B cell (primary cell): ENCODE measurements around the gene LRRC37A3. TPM values are rescaled to one million over a fixed set of nuclear protein-coding genes. Genes with fewer than 3 reads are reported as not detected.
A peak's percentile ranks its signal among the peaks of the same experiment; 100 is the strongest.
"Not testable (repeated sequence)": the region's sequence is repeated elsewhere in the genome, so short reads cannot be mapped to it uniquely, and the experiment has no call there.

ENCODE experiments used
- ATAC-seq: fragments of 200-7000 bp; cut with Tn5 transposase; one replicate; pipeline ENCODE4 v1.10.0; 2021; ENCODE audit warnings: low read depth, mild to moderate bottlenecking, moderate number of reproducible peaks, moderate library complexity
- CTCF ChIA-PET: fragments of 350-600 bp; sonication (Branson Sonifier 250); formaldehyde crosslinking; loops from one replicate; lab custom pipeline; 2021; ENCODE audit warnings: antibody characterized with exemption, inconsistent platforms; lab: Charles Lee
- POLR2A ChIA-PET: fragments of 350-600 bp; sonication (Branson Sonifier 250); formaldehyde crosslinking; loops from one replicate; lab custom pipeline; 2021; ENCODE audit warnings: antibody characterized with exemption; lab: Charles Lee
- DNase-seq: peaks from one replicate; pipeline ENCODE4 v3.0.0; 2013
- H2AFZ ChIP-seq: 2 replicates; pipeline ENCODE4 v1.6.1; 2012; ENCODE audit warnings: mild to moderate bottlenecking, low read depth, low read length; ENCODE audit not compliant: insufficient read depth, poor library complexity, severe bottlenecking
- H3K27ac ChIP-seq, 2 donors: 1 replicate in 1 of 2; 2 replicates in 1 of 2; pipeline ENCODE4 v1.5.1; 2012 to 2013; ENCODE audit warnings: low read length in 2 of 2, mild to moderate bottlenecking in 2 of 2, moderate library complexity in 1 of 2
- H3K27me3 ChIP-seq, 4 experiments: fragments of 200-600 bp in 1 of 4; sonication (generic) in 1 of 4; replicated peaks in 1 of 4; 1 replicate in 2 of 4; 2 replicates in 2 of 4; pipeline versions ENCODE4 v1.6.1 to v1.7.0; 2013 to 2016; ENCODE audit warnings: low read length in 3 of 4, mild to moderate bottlenecking in 2 of 4, mixed read lengths in 1 of 4, moderate library complexity in 1 of 4; ENCODE audit not compliant: insufficient read depth in 4 of 4, control insufficient read depth in 3 of 4; ENCODE audit errors: control extremely low read depth in 1 of 4
- H3K36me3 ChIP-seq, 2 experiments: replicated peaks in 1 of 2; 1 replicate in 1 of 2; 2 replicates in 1 of 2; pipeline versions ENCODE4 v1.6.1 to v1.7.1; 2013; ENCODE audit warnings: low read length in 1 of 2; ENCODE audit not compliant: insufficient read depth in 2 of 2, control insufficient read depth in 1 of 2; ENCODE audit errors: control extremely low read depth in 1 of 2, extremely low read depth in 1 of 2
- H3K4me1 ChIP-seq, 2 donors: fragments of 200-600 bp in 1 of 2; sonication (generic) in 1 of 2; 1 replicate in 1 of 2; 2 replicates in 1 of 2; pipeline versions ENCODE4 v1.5.1 to v1.6.1; 2013 to 2017; ENCODE audit warnings: low read length in 2 of 2; ENCODE audit not compliant: control insufficient read depth in 2 of 2, insufficient read depth in 2 of 2
- H3K4me2 ChIP-seq: replicated peaks from 2 replicates; pipeline ENCODE3; 2012; ENCODE audit warnings: mild to moderate bottlenecking, low read depth, low read length; ENCODE audit not compliant: poor library complexity, severe bottlenecking
- H3K4me3 ChIP-seq, 5 experiments: fragments of 200-600 bp in 1 of 5; sonication (generic) in 1 of 5; 1 replicate in 3 of 5; 2 replicates in 2 of 5; pipeline versions ENCODE4 v1.5.1 to v1.7.0; 2011 to 2016; ENCODE audit warnings: low read length in 4 of 5, mild to moderate bottlenecking in 4 of 5, low read depth in 2 of 5, control low read depth in 1 of 5, moderate library complexity in 1 of 5; ENCODE audit not compliant: insufficient read depth in 1 of 5; ENCODE audit errors: control extremely low read depth in 1 of 5, extremely low read depth in 1 of 5
- H3K79me2 ChIP-seq: fragments of 200-600 bp; sonication (generic); one replicate; pipeline ENCODE4 v1.6.0; 2016; ENCODE audit warnings: low read length; ENCODE audit not compliant: control insufficient read depth, insufficient read depth
- H3K9ac ChIP-seq: fragments of 200-600 bp; sonication (generic); 2 replicates; pipeline ENCODE4 v1.6.1; 2017; ENCODE audit warnings: mild to moderate bottlenecking, low read length, moderate library complexity
- H3K9me3 ChIP-seq, 3 donors: one replicate each; pipeline versions ENCODE4 v1.6.1 to v1.7.1; 2013; ENCODE audit warnings: low read length in 2 of 3; ENCODE audit not compliant: control insufficient read depth in 2 of 3, insufficient read depth in 1 of 3; ENCODE audit errors: control extremely low read depth in 1 of 3
- H4K20me1 ChIP-seq: 2 replicates; pipeline ENCODE4 v1.6.0; 2012; ENCODE audit warnings: mild to moderate bottlenecking, low read length; ENCODE audit not compliant: insufficient read depth, control insufficient read depth, poor library complexity, severe bottlenecking
- H3K27ac Mint-ChIP-seq: one replicate; pipeline ENCODE4 v1.8.0; 2021; ENCODE audit warnings: mixed read lengths
- H3K27me3 Mint-ChIP-seq: one replicate; pipeline ENCODE4 v1.8.0; 2021; ENCODE audit warnings: mixed read lengths
- H3K4me1 Mint-ChIP-seq: one replicate; pipeline ENCODE4 v1.8.0; 2021; ENCODE audit warnings: mixed read lengths
- H3K4me3 Mint-ChIP-seq: one replicate; pipeline ENCODE4 v1.8.0; 2021; ENCODE audit warnings: mixed read lengths
- H3K9me3 Mint-ChIP-seq: one replicate; pipeline ENCODE4 v1.8.0; 2022; ENCODE audit warnings: mixed read lengths; ENCODE audit not compliant: insufficient read depth
- EZH2 ChIP-seq: IDR thresholded peaks from 2 replicates; pipeline ENCODE4 v1.6.1; 2012; ENCODE audit warnings: borderline replicate concordance, low read depth, mild to moderate bottlenecking, moderate library complexity, low read length; ENCODE audit not compliant: insufficient read depth, poor library complexity, severe bottlenecking
- WGBS: methylation state at CpG from one replicate; pipeline ENCODE4 v1.1.5; 2013; ENCODE audit warnings: missing lambda C conversion rate; ENCODE audit not compliant: insufficient coverage; 5-methylcytosine and 5-hydroxymethylcytosine counted together
- intact Hi-C: fragments of 100-400 bp; cut with micrococcal nuclease; formaldehyde crosslinking; loops from one replicate; pipeline ENCODE4 v1.10.0; 2022
- polyA plus RNA-seq: library from polyadenylated mRNA; depleted of rRNA; stranded (reverse); fragments of >200 nt; gene quantifications from 2 replicates; pipeline ENCODE4 v1.2.3, GENCODE V29; 2012
- total RNA-seq, 2 donors: library from RNA; stranded (reverse); fragments of 120-200 nt in 1 of 2; gene quantifications; 1 replicate in 1 of 2; 2 replicates in 1 of 2; pipeline versions ENCODE4 v1.2.3 to v1.2.4, GENCODE V29; 2013 to 2022
- TF ChIP-seq, protein P1 (sequence below): fragments of 200-600 bp; IDR thresholded peaks from one replicate; pipeline ENCODE4 v1.8.0; 2022; ENCODE audit warnings: antibody characterized with exemption, mild to moderate bottlenecking

The LRRC37A3 gene
- total and polyA plus RNA-seq, 2 donors (not counting 1 experiment from before 2014, with no cell fraction given) = 5.3 to 67.2 TPM

DNA sequence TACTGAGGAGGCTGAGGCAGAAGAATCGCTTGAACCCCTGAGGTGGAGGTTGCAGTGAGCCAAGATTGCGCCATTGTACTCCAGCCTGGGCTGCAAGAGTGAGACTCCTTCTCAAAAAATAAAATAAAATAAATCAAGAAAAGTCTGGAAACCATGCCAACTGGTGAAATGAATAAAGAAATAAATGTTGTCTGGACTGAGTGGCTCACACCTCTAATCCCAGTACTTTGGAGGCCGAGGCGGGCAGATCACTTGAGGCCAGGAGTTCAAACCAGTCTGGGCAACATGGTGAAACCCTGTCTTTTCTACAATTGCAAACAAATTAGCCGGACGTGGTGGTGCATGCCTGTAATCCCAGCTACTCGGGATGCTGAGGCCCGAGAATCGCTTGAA, 744 bp upstream of the LRRC37A3 start:
- 92% methylated on average over 8 of the region's 9 CpGs for WGBS
- intact Hi-C loops = loop anchor here (5.0 kb wide), 2 partner anchors 137 to 258 kb away; partner anchors contain the start of genes GNA13 and SMURF2

DNA sequence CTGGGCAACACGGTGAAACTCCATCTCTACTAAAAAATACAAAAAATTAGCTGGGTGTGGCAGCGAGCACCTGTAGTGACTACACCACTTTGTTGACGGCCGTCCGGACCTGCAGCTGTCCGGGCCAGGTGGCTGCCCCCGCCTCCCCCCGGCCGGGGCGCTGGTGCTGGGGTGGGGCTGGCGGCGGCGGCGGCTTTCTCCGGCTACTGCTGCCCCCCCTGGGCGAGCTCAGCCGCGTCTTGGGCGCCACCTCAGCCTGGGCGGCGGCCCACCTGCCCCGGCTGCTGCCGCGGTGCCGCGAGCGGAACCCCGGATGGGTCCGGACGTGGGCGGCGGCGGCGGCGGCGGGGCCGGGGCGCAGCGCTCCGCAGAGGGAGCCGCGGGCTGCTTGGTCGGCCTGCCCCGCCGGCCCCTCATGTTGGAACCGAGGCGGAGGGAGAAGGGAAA, 413 bp downstream of the LRRC37A3 start:
- ATAC-seq (peak; percentile 46), DNase-seq (peak; percentile 80)
- H3K4me3 ChIP-seq = peak overlapping the region; percentile 7 to 85 (median 60)
- POLR2A ChIA-PET = interaction anchor here (0.7 to 1.8 kb wide), 9 partner anchors 43 to 1176 kb away, joined by 3 to 9 read pairs (median 4); no protein-coding TSS in a partner anchor
- Mint-ChIP-seq H3K4me1 (peaks cover 39% of the 10 kb centered on the region), H3K4me3 (peak overlapping the region; percentile 96), H3K27ac (peak overlapping the region; percentile 99)
- CTCF ChIA-PET = interaction anchor here (1.0 to 2.5 kb wide), 12 partner anchors 21 to 219 kb away, joined by 3 to 24 read pairs (median 4); partner anchors contain the start of gene RGS9
- H3K27me3 ChIP-seq, H3K36me3 ChIP-seq, H3K27me3 Mint-ChIP-seq, H3K9me3 Mint-ChIP-seq, H3K79me2 ChIP-seq, H4K20me1 ChIP-seq, H3K9me3 ChIP-seq: not testable (repeated sequence)
- H3K27ac ChIP-seq = peak overlapping the region; percentile 84 to 90
- 1% methylated on average over 31 of the region's 47 CpGs for WGBS
- peak overlapping the region; percentile 56 for H3K4me2 ChIP-seq
- H3K9ac ChIP-seq = peak overlapping the region; percentile 81
- peak overlapping the region; percentile 84 for H2AFZ ChIP-seq
- intact Hi-C loops = loop anchor here (1.0 to 10.0 kb wide), 5 partner anchors 46 to 280 kb away; partner anchors contain the start of gene RGS9
- peaks cover 20 to 21% of the 10 kb centered on the region in 2 donors for H3K4me1 ChIP-seq

More for the DNA sequence above, 744 bp upstream of the LRRC37A3 start:
- ChIA-PET CTCF (interaction anchor here (0.8 to 2.5 kb wide), 12 partner anchors 7 to 217 kb away, joined by 3 to 24 read pairs (median 4); partner anchors contain the start of gene RGS9), POLR2A (interaction anchor here (0.9 to 1.8 kb wide), 8 partner anchors 42 to 204 kb away, joined by 3 to 9 read pairs (median 6); no protein-coding TSS in a partner anchor)
- Histone ChIP-seq H3K4me1 (peaks cover 21 to 26% of the 10 kb centered on the region in 2 donors), H3K27ac (peak overlapping the region; percentile 84 to 90), H3K79me2 (peaks cover 8% of the 10 kb centered on the region), H3K4me3 (peak overlapping the region in 4 of 5 experiments; percentile 58 to 85 (median 66)), H3K9me3 (no peaks in the 10 kb centered on the region), H3K4me2 (peak overlapping the region; percentile 56), H3K9ac (peak overlapping the region; percentile 81), H3K36me3 (no peaks in the 10 kb centered on the region), H4K20me1 (no peaks in the 10 kb centered on the region), H3K27me3 (no peaks in the 10 kb centered on the region), H2AFZ (peak overlapping the region; percentile 84)
- Mint-ChIP-seq H3K27ac (peak overlapping the region; percentile 99), H3K27me3 (no peaks in the 10 kb centered on the region), H3K4me3 (peak overlapping the region; percentile 96), H3K4me1 (peaks cover 39% of the 10 kb centered on the region), H3K9me3 (no peaks in the 10 kb centered on the region)
- DNase-seq = no peak
- TF ChIP-seq, protein P1, sequence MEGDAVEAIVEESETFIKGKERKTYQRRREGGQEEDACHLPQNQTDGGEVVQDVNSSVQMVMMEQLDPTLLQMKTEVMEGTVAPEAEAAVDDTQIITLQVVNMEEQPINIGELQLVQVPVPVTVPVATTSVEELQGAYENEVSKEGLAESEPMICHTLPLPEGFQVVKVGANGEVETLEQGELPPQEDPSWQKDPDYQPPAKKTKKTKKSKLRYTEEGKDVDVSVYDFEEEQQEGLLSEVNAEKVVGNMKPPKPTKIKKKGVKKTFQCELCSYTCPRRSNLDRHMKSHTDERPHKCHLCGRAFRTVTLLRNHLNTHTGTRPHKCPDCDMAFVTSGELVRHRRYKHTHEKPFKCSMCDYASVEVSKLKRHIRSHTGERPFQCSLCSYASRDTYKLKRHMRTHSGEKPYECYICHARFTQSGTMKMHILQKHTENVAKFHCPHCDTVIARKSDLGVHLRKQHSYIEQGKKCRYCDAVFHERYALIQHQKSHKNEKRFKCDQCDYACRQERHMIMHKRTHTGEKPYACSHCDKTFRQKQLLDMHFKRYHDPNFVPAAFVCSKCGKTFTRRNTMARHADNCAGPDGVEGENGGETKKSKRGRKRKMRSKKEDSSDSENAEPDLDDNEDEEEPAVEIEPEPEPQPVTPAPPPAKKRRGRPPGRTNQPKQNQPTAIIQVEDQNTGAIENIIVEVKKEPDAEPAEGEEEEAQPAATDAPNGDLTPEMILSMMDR = no peak
- TF ChIP-seq EZH2 = no peak
- no peak for ATAC-seq

DNA sequence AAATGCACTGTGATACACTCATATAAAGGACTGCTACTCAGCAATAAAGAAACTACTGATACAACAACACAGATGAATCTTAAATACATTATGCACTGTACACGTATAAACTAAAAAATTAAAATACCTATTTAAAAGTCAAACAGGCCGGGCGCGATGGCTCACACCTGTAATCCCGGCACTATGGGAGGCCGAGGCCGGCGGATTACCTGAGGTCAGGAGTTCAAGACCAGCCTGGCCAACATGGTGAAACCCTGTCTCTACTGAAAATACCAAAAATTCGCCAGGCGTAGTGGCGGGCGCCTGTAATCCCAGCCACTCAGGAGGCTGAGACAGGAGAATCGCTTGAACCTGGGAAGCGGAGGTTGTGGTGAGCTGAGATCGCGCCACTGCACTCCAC, 1.7 kb downstream of the LRRC37A3 start:
- H4K20me1 ChIP-seq, H2AFZ ChIP-seq, H3K4me1 ChIP-seq, H3K27me3 Mint-ChIP-seq, H3K79me2 ChIP-seq, H3K36me3 ChIP-seq, H3K27ac Mint-ChIP-seq, H3K9ac ChIP-seq, H3K4me2 ChIP-seq, DNase-seq, H3K4me3 ChIP-seq, POLR2A ChIA-PET, H3K27me3 ChIP-seq, H3K4me3 Mint-ChIP-seq, H3K9me3 ChIP-seq, ATAC-seq, H3K27ac ChIP-seq, H3K9me3 Mint-ChIP-seq, CTCF ChIA-PET: not testable (repeated sequence)
- intact Hi-C loops = loop anchor here (5.0 to 10.0 kb wide), 3 partner anchors 47 to 220 kb away; partner anchors contain the start of gene RGS9
- peaks cover 26% of the 10 kb centered on the region for H3K4me1 Mint-ChIP-seq
- WGBS = 92% methylated on average over 4 of the region's 16 CpGs
